Mesenteric fat pad (tissue), 1 donor: ENCODE results near the gene FXYD2. TPM values are rescaled to one million over a fixed set of nuclear protein-coding genes. Genes with fewer than 3 reads are reported as not detected.
"Not testable (repeated sequence)": the region's sequence is repeated elsewhere in the genome, so short reads cannot be mapped to it uniquely, and the experiment has no call there.

Source experiments
- DNase-seq: peaks from one replicate; pipeline ENCODE4 v3.0.0-alpha.2; 2020; ENCODE audit warnings: low spot score
- total RNA-seq: library from RNA; stranded (reverse); fragmentation: NEBNext Ultra II Directional; extraction: Animal tissue kit (Norgen Biotek cat#: 25700); gene quantifications from one replicate; pipeline ENCODE4 v1.2.1, GENCODE V29; 2021
- donor health status: DM: yes; HTN: yes; CAD: no.

Gene FXYD2
- total RNA-seq, 1 donor from 2014 or later: 3.2 TPM

- peak; percentile 62 for DNase-seq
These were observed 2.2 kb downstream of the FXYD2 start for GRCh38 chr11:117822074-117823033.

GRCh38 chr11:117821431-117821830 is 3.1 kb downstream of the FXYD2 start:
- DNase-seq: no peak

DNA sequence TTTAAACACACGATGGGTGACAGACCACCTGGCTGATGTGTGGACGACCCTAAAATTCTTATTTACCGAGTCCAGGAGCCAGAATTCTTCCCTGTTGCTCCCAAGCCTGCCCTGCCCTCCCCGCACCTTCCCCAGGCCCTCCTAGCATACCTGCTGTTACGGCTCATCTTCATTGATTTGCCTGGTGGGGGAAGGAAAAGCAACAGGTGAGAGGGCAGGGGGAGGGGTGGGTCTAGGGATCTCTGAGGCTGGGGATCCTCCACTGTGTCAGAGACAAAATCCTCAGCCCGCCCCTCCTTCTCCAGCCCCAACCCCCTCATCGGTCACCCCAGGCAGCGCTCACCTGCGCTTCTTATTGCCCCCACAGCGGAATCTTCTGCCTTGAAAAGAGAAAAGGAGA is 4.0 kb downstream of the FXYD2 start:
- no peak for DNase-seq

DNA sequence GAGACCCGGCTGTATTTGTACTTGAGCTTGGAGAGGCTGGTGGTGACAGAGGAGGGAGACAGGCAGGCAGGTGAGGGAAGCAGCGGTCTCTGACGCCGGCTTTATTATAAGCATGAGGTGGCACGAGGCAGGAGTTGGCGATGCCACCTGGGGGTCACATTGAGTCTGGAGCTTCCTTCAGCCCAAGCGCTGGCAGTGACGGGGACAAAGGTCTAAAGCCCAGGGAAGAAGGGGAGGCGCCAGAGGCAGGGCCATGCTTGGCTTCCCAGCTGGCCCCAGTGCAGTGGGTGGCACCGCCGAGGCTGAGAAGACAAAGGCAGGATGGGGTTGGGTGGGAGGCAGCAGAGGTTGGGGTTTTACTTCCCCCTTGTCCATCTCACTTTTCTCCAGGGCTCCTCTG is 4.5 kb downstream of the FXYD2 start:
- DNase-seq: no peak

DNA sequence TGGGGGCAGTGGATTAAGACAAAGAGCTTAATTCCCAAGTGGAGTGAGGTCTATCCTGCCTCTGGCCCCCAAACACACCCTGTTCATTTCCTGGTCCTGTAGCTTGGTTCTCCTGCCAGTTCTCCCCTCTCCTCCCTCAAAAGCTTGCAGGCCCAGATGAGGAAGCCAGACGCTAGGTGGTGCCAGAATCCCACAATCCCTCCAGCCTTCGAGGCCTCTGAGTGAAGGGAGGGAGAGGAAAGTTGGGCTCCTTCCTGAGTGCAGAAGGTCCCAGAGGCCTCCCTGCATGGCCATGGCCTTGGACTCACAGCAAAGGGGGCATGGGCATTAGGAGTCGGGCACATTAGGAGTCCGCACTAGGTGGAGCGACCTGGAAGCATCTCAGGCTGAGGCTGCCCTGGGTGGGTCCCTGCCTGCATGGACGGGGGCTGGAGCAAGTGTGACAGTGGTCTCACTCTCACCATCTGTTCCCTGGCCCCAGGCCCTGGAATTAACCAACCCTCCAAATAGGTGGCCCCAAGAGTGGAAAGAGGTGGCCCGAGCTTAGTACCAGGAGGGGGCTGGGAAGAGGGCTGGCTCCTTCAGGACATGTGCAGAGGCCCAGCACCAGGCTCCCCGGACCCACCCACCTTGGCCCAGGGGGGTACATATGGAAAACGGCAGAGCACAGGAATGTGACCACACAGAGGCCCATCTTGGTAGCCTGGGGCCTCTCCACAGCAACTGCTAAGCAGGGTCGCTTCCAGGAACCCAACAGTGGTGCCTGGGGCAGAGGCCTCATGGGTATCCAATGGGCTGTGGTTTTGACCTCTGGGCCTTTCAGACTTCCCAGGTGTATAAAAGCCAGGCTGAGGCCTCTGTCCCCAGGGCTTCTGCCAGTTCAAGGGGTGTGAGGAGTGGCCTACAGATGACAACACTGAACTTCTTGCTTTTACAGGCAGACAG is 5.2 kb downstream of the FXYD2 start:
- no peak for DNase-seq

DNA sequence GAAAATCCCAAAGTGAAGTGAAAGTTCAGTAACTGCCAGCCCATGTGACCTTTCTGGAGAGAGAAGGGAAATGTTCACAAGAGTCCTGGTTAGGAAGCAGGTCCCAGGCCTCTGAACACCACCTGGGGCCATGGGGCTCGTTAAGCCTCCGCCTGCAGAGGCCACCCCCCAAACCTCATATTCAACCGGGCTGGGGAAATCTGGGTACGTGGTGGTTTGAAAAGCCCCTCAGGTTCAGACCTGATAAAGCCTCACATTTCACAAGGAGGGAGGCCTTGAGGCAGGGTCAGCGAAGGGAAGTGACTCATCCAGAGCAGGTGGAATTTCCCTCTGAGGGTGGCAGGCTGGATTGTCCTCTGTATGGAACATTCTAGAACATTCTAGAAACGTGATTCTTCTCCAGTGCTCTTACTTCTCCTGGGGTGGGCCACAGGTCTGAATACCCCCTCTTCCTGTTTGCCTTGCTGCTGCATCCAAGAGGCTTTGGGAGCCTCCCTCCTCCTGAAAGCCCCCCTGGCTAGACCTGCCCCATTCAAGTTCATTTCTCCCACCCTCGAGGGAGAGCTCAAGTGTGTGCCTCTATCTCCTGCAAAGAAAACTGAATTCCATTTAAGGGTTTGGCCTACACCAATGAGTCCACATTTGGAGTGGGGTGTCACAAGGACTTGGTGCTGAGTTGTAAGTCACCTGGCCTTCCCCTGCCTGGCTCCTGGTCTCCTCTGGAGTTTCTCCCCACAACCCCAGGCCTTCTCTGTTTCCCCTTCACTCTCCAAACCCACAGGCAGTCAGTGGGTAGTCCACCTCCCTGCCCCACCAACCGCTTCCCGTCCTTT is 6.3 kb downstream of the FXYD2 start:
- DNase-seq: no peak

- DNase-seq: no peak
These were observed 7.0 kb downstream of the FXYD2 start for GRCh38 chr11:117817368-117818040.

DNA sequence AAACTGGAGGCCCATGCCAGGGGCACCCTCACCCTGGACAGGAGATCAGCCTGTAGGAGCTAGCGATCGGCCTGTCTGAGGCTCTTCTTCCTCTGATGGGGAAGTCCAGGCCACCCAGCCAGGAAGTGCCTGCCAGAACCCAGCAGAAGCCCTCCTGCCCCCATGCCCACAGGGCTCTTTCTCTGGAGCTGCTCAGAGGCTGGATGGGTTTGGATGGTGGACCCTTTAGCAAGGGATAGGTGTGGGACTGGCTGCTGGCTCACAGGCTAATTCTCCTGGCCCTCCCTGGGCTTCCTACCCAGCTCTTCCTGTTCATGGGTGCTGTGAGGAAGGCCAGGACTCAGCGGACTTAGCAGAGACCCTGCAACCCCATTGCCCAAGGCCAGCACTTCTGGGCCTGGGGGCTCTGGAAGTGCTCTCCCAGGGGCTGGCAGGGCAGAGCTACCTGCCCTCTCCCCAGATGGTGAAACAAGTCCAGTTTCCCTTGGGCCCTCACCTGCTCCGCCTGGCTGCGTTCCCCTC is 7.6 kb downstream of the FXYD2 start:
- DNase-seq: no peak

DNA sequence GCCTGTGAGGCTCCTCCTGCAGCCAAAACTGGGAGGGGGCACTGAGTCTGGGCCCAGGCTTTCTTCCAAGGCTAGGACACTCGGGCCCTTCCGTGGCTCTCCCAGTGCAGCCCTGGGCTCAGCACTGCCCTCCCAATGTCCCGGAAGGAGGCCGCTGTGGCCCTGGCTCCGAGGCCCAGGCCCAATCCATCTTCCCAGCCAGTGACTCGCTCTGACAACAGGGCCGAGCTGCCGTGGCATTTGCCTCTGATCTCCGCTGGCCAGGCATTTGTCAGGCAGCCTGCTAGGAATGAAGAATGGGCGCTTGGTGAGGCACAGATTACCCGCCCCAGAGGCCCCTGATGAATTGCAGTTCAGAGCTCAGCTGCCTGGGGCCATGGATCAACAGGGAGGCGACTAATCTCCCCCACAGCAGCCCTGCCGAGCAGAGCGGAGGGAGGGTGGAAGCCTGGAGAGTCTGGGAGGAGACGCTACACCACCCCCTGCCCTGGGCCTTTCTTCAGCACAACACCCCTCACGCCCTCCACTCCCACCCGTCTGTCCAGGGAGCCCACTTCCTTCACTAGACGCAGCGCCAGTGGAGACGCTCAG is 8.3 kb downstream of the FXYD2 start:
- DNase-seq: no peak

- DNase-seq: no peak
These were observed 9.2 kb downstream of the FXYD2 start for GRCh38 chr11:117815262-117815803.

- no peak for DNase-seq
These were observed 9.7 kb downstream of the FXYD2 start for GRCh38 chr11:117814766-117815261.

DNA sequence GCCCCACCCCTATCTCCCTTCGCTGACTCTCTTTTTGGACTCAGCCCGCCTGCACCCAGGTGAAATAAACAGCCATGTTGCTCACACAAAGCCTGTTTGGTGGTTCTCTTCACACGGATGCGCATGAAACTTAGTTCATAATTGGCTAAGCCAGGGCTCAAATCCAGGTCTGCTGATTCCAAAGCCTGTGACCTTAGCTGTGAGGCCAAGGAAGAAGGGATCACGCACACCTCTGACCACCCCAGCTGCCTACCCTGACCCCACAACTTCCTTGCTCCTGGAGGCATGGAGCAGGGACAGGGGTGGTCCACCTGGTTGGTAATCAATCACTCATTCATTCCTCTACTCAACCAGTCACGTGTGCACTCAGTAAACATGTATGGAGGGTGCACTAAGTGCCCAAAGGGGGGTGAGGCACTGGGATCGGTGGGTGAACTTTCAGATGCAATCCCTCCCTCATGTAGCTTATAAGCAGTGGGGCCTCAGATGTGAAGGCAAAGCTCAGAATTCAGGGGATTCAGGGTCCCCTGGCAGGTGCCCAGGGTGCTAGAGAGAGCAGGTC is 10.3 kb downstream of the FXYD2 start:
- DNase-seq: no peak

DNA sequence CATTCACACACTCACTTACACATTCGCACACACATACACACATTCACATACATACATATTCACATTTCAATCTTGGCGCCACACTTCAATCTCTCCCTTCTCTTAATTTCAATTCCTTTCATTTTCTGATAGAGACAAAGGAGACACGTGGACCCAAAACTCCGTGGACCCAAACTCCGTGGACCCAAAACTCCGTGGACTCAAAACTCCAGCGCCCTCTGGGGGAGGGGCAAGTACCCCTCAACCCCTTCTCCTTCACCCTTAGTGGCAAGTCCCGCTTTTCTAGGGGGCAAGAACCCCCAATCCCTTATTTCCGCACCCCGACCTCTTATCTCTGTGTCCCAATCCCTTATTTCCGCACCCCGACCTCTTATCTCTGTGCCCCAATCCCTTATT is 14.5 kb downstream of the FXYD2 start:
- DNase-seq: not testable (repeated sequence)

- no peak for DNase-seq
These were observed 15.1 kb downstream of the FXYD2 start for GRCh38 chr11:117809236-117810055.

DNA sequence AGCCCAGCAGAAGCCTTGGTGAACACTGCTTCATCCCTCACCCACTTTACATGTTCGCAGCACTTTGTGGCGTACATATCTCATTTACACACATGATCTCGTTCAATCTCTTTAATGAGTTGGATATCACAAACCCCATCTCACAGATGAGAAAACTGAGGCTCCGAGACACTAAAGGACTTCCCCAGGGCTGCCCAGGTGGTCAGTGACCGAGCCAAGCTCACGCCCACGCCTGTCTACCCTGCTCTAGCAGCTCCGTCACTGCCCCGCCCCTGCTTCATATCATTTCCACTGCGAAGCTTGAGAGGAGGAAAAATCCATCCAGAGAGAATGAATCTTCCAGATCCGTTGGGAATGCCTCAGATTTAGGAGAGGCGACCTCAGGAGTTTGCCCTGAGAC is 15.8 kb downstream of the FXYD2 start:
- DNase-seq: no peak

GRCh38 chr11:117807482-117808327 is 16.8 kb downstream of the FXYD2 start:
- no peak for DNase-seq

GRCh38 chr11:117806846-117807245 is 17.7 kb downstream of the FXYD2 start:
- no peak for DNase-seq
